ENCODE measurements around the gene ZNF563.

DNA sequence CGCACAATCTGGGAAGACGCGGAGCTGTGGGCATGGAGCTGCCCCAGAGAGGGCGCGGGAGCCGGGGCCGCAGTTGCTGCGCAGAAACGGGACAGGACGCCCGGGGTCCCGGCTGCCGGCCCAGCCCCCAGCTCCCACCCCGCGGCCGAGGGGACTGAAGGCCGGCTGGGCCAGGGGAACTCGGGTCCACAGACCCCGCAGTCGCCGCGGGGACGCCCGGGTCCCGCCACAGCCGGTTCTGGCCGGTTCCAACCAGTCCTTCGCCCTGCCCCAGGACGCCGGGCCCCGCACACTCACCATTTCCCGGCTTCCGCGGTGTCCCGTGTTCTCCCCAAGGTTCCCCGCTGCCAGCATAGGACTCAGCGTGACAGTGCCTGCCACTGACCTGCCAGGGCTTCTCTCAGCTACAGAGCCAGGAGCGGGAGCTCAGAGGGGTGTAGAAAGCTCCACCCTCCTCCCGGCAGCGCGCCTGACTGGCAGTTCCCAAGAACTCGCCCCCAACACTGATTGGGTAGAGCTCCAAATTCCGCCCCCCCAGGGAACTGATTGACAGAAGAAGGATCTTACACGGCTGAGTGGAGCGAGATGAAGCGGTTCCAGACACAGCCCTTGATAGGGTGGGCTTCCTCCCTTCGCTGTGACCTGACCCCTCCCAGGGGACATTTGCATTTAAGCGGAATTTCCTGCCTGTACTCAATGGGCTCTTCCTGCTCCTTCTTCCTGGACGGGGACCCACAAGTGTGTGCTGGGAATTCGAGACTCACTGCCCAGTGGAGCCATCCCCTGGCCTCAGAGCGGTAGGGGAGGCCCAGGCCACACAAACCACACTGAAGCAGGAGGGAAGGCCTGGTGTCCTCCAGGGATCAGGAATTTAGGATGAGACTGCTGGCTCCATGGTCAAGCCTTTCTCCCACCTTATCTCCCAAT, 32.1 kb upstream of the ZNF563 start, which contains the start of gene ZNF442:
- TF ChIP-seq BHLHE40 (IDR thresholded peaks at IDR 0.05; ENCODE audit: low read depth, low read length), result no peak
- TF ChIP-seq, protein P1, sequence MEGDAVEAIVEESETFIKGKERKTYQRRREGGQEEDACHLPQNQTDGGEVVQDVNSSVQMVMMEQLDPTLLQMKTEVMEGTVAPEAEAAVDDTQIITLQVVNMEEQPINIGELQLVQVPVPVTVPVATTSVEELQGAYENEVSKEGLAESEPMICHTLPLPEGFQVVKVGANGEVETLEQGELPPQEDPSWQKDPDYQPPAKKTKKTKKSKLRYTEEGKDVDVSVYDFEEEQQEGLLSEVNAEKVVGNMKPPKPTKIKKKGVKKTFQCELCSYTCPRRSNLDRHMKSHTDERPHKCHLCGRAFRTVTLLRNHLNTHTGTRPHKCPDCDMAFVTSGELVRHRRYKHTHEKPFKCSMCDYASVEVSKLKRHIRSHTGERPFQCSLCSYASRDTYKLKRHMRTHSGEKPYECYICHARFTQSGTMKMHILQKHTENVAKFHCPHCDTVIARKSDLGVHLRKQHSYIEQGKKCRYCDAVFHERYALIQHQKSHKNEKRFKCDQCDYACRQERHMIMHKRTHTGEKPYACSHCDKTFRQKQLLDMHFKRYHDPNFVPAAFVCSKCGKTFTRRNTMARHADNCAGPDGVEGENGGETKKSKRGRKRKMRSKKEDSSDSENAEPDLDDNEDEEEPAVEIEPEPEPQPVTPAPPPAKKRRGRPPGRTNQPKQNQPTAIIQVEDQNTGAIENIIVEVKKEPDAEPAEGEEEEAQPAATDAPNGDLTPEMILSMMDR (IDR thresholded peaks at IDR 0.05), result no peak
- TF ChIP-seq RAD21 (conservative IDR thresholded peaks at IDR 0.05 in 1 of 2, IDR thresholded peaks at IDR 0.05 in 1 of 2), result no peak
- TF ChIP-seq POLR2A (IDR thresholded peaks at IDR 0.05; ENCODE audit: low read length), result no peak
- TF ChIP-seq, protein P2, sequence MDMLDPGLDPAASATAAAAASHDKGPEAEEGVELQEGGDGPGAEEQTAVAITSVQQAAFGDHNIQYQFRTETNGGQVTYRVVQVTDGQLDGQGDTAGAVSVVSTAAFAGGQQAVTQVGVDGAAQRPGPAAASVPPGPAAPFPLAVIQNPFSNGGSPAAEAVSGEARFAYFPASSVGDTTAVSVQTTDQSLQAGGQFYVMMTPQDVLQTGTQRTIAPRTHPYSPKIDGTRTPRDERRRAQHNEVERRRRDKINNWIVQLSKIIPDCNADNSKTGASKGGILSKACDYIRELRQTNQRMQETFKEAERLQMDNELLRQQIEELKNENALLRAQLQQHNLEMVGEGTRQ (IDR thresholded peaks at IDR 0.05), result no peak
- no peak for TF ChIP-seq ZSCAN20 (CRISPR knock-in tag; IDR thresholded peaks at IDR 0.05)
- no peak for TF ChIP-seq KDM5A (IDR thresholded peaks at IDR 0.05)
- no peak for TF ChIP-seq SMC3 (IDR thresholded peaks at IDR 0.05)
- TF ChIP-seq, protein P3, sequence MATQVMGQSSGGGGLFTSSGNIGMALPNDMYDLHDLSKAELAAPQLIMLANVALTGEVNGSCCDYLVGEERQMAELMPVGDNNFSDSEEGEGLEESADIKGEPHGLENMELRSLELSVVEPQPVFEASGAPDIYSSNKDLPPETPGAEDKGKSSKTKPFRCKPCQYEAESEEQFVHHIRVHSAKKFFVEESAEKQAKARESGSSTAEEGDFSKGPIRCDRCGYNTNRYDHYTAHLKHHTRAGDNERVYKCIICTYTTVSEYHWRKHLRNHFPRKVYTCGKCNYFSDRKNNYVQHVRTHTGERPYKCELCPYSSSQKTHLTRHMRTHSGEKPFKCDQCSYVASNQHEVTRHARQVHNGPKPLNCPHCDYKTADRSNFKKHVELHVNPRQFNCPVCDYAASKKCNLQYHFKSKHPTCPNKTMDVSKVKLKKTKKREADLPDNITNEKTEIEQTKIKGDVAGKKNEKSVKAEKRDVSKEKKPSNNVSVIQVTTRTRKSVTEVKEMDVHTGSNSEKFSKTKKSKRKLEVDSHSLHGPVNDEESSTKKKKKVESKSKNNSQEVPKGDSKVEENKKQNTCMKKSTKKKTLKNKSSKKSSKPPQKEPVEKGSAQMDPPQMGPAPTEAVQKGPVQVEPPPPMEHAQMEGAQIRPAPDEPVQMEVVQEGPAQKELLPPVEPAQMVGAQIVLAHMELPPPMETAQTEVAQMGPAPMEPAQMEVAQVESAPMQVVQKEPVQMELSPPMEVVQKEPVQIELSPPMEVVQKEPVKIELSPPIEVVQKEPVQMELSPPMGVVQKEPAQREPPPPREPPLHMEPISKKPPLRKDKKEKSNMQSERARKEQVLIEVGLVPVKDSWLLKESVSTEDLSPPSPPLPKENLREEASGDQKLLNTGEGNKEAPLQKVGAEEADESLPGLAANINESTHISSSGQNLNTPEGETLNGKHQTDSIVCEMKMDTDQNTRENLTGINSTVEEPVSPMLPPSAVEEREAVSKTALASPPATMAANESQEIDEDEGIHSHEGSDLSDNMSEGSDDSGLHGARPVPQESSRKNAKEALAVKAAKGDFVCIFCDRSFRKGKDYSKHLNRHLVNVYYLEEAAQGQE (IDR thresholded peaks at IDR 0.05), result no peak
- no peak for TF ChIP-seq CEBPB (IDR thresholded peaks at IDR 0.05)
- no peak for TF ChIP-seq HEYL (CRISPR knock-in tag; IDR thresholded peaks at IDR 0.05)
- no peak for TF ChIP-seq EP300 (IDR thresholded peaks at IDR 0.05)
- no peak for TF ChIP-seq HDAC2 (IDR thresholded peaks at IDR 0.05)

All from A549 (cell line).